HepG2 (cell line): ENCODE data around the gene CCDC85C. TPM values are rescaled to one million over a fixed set of nuclear protein-coding genes. Genes with fewer than 3 reads are reported as not detected.
A peak's percentile ranks its signal among the peaks of the same experiment; 100 is the strongest.

Source experiments
- ATF2 ChIP-seq: sonication (generic); formaldehyde crosslinking; IDR thresholded peaks from 2 replicates; pipeline ENCODE4 v1.4.0; 2020; ENCODE audit warnings: missing genetic modification reagents
- BCL6 ChIP-seq: IDR thresholded peaks from 2 replicates; pipeline ENCODE4 v1.6.1; 2016; ENCODE audit warnings: missing genetic modification reagents, missing compliant biosample characterization
- BORCS8-MEF2B ChIP-seq: sonication (generic); formaldehyde crosslinking; IDR thresholded peaks from 2 replicates; pipeline ENCODE4 v1.8.0; 2022; ENCODE audit warnings: mild to moderate bottlenecking, missing genetic modification reagents
- CBFB ChIP-seq: sonication (generic); formaldehyde crosslinking; IDR thresholded peaks from 2 replicates; pipeline ENCODE4 v1.4.0; 2020; ENCODE audit warnings: missing genetic modification reagents
- ETV5 ChIP-seq: IDR thresholded peaks from 2 replicates; pipeline ENCODE4 v1.6.1; 2018; ENCODE audit warnings: missing biosample characterization, missing genetic modification reagents, inconsistent platforms, borderline replicate concordance
- FOXK1 ChIP-seq: sonication (generic); formaldehyde crosslinking; IDR thresholded peaks from 2 replicates; pipeline ENCODE4 v1.4.0; 2020; ENCODE audit warnings: low read depth, missing genetic modification reagents, borderline replicate concordance
- KDM3A ChIP-seq: IDR thresholded peaks from 2 replicates; pipeline ENCODE4 v1.6.1; 2018; ENCODE audit warnings: low read depth, missing compliant biosample characterization
- KLF9 ChIP-seq: IDR thresholded peaks from 2 replicates; pipeline ENCODE4 v1.6.1; 2016; ENCODE audit warnings: low read depth
- LCORL ChIP-seq, 2 experiments: fragments of 450-650 bp in 1 of 2; sonication (generic) in 1 of 2; formaldehyde crosslinking in 1 of 2; IDR thresholded peaks; 2 replicates each; pipeline versions ENCODE4 v1.5.0 to v1.6.1; 2017 to 2020; ENCODE audit warnings: antibody characterized with exemption in 1 of 2, missing genetic modification reagents in 1 of 2
- MEIS1 ChIP-seq: sonication (generic); formaldehyde crosslinking; IDR thresholded peaks from 2 replicates; pipeline ENCODE4 v1.9.0; 2021; ENCODE audit warnings: mild to moderate bottlenecking, missing genetic modification reagents, moderate library complexity, borderline replicate concordance
- NRL ChIP-seq: sonication (generic); formaldehyde crosslinking; IDR thresholded peaks from 2 replicates; pipeline ENCODE4 v1.5.0; 2020; ENCODE audit warnings: missing genetic modification reagents, mild to moderate bottlenecking, moderate library complexity, borderline replicate concordance
- RBM22 ChIP-seq: fragments of 200-400 bp; formaldehyde crosslinking; optimal IDR thresholded peaks from 2 replicates; pipeline ENCODE3; 2017; ENCODE audit warnings: mild to moderate bottlenecking, low read length, moderate library complexity
- SMAD3 ChIP-seq: sonication (generic); formaldehyde crosslinking; IDR thresholded peaks from 2 replicates; pipeline ENCODE4 v1.4.0; 2020; ENCODE audit warnings: missing genetic modification reagents
- SP4 ChIP-seq: sonication (generic); formaldehyde crosslinking; IDR thresholded peaks from 2 replicates; pipeline ENCODE4 v1.8.1; 2023; ENCODE audit warnings: mild to moderate bottlenecking, missing genetic modification reagents
- TFDP1 ChIP-seq: IDR thresholded peaks from 2 replicates; pipeline ENCODE4 v1.6.1; 2016; ENCODE audit warnings: missing compliant biosample characterization, missing genetic modification reagents, borderline replicate concordance
- THAP7 ChIP-seq: sonication (generic); formaldehyde crosslinking; IDR thresholded peaks from 2 replicates; pipeline ENCODE4 v1.8.1; 2023; ENCODE audit warnings: mild to moderate bottlenecking, missing genetic modification reagents
- YEATS2 ChIP-seq: sonication (generic); formaldehyde crosslinking; IDR thresholded peaks from 2 replicates; pipeline ENCODE4 v1.4.0; 2020; ENCODE audit warnings: missing genetic modification reagents, borderline replicate concordance
- ZFX ChIP-seq: sonication (generic); formaldehyde crosslinking; IDR thresholded peaks from 2 replicates; pipeline ENCODE4 v1.4.0; 2020; ENCODE audit warnings: mild to moderate bottlenecking, low read depth, missing genetic modification reagents, moderate library complexity
- ZNF329 ChIP-seq: sonication (generic); formaldehyde crosslinking; IDR thresholded peaks from 2 replicates; pipeline ENCODE4 v1.9.0; 2021; ENCODE audit warnings: low read depth, mild to moderate bottlenecking, missing genetic modification reagents
- ZNF44 ChIP-seq: sonication (generic); formaldehyde crosslinking; IDR thresholded peaks from 2 replicates; pipeline ENCODE4 v1.5.1; 2020; ENCODE audit warnings: mild to moderate bottlenecking, missing genetic modification reagents
- ZNF558 ChIP-seq: sonication (generic); formaldehyde crosslinking; IDR thresholded peaks from 2 replicates; pipeline ENCODE4 v1.9.0; 2022; ENCODE audit warnings: mild to moderate bottlenecking, missing genetic modification reagents, borderline replicate concordance
- ZNF800 ChIP-seq: sonication (generic); formaldehyde crosslinking; IDR thresholded peaks from 2 replicates; pipeline ENCODE4 v1.4.0; 2020; ENCODE audit warnings: missing genetic modification reagents
- ZNF839 ChIP-seq: sonication (generic); formaldehyde crosslinking; IDR thresholded peaks from 2 replicates; pipeline ENCODE4 v1.4.0; 2020; ENCODE audit warnings: missing genetic modification reagents, mild to moderate bottlenecking, borderline replicate concordance
- ZNF883 ChIP-seq: sonication (generic); formaldehyde crosslinking; IDR thresholded peaks from 2 replicates; pipeline ENCODE4 v1.5.1; 2020; ENCODE audit warnings: mild to moderate bottlenecking, missing genetic modification reagents; ENCODE audit errors: not compliant biosample characterization
- polyA plus RNA-seq, 8 experiments: library from polyadenylated mRNA; depleted of rRNA in 3 of 8; stranded (reverse) in 7 of 8; unstranded in 1 of 8; fragments of >200 nt; fragmentation: Illumina TruSeq in 4 of 8; extraction: Trizol in 4 of 8; gene quantifications; 2 replicates each; pipeline versions ENCODE4 v1.2.1 to v1.2.3, GENCODE V29; 2011 to 2016; ENCODE audit warnings: low read depth in 4 of 8, missing spikeins in 1 of 8, mixed read lengths in 1 of 8; ENCODE audit not compliant: insufficient read depth in 1 of 8
- total RNA-seq, 5 experiments: library from RNA; depleted of rRNA; stranded (reverse); fragments of >200 nt; fragmentation: Illumina TruSeq; extraction: Trizol; gene quantifications; 2 replicates each; pipeline ENCODE4 v1.2.3, GENCODE V29; 2016; ENCODE audit warnings: low read depth in 1 of 5

Gene CCDC85C
- total and polyA plus RNA-seq, 2 of the 13 experiments (the other 11 are each of a cell fraction or from before 2014, with no cell fraction given), result 18.8 to 43.8 TPM

GRCh38 chr14:99562856-99563748 lies 40.9 kb downstream of the CCDC85C start (continued):
- TF ChIP-seq ZNF800 (CRISPR knock-in tag) (no peak), THAP7 (CRISPR knock-in tag) (peak; percentile 34; the same call in 1 of the 2 replicates), FOXK1 (peak; percentile 54; the same call in 1 of the 2 replicates), ZFX (peak; percentile 74; the same call in 1 of the 2 replicates), YEATS2 (CRISPR knock-in tag) (peak; percentile 41; the same call in 1 of the 2 replicates), ZNF839 (0 out of 2 replicates have a peak, but pooled peaks have one; percentile 65), SMAD3 (CRISPR knock-in tag) (peak; percentile 41; the same call in 1 of the 2 replicates), ATF2 (CRISPR knock-in tag) (peak; percentile 68), ZNF329 (CRISPR knock-in tag) (0 out of 2 replicates have a peak, but pooled peaks have one; percentile 28), ZNF558 (no peak), CBFB (CRISPR knock-in tag) (peak; percentile 56; the same call in 1 of the 2 replicates), BORCS8-MEF2B (CRISPR knock-in tag) (no peak), LCORL (IDR thresholded peaks at IDR 0.05) (no peak), LCORL (CRISPR knock-in tag; IDR thresholded peaks at IDR 0.05) (peak; percentile 82), KLF9 (peak; percentile 96), ZNF44 (no peak), ZNF883 (CRISPR knock-in tag) (no peak), ETV5 (CRISPR knock-in tag) (peak; percentile 53; the same call in 1 of the 2 replicates), NRL (CRISPR knock-in tag) (peak; percentile 43; the same call in 1 of the 2 replicates), RBM22 (no peak), KDM3A (CRISPR knock-in tag) (peak; percentile 79; the same call in 1 of the 2 replicates), SP4 (CRISPR knock-in tag) (peak; percentile 28; the same call in 1 of the 2 replicates), TFDP1 (CRISPR knock-in tag) (peak; percentile 31; the same call in 1 of the 2 replicates), BCL6 (CRISPR knock-in tag) (peak; percentile 44; the same call in 1 of the 2 replicates), MEIS1 (CRISPR knock-in tag) (peak; percentile 97)
